CD4-positive, alpha-beta T cell treated with Interleukin-15 for 1 hour (primary cell): ENCODE measurements around the gene TMEM121.
"Not testable (repeated sequence)": the region's sequence is repeated elsewhere in the genome, so short reads cannot be mapped to it uniquely, and the experiment has no call there.

Source experiments
- DNase-seq: peaks from one replicate; pipeline ENCODE4 v3.0.0-alpha.2; 2020

Gene TMEM121

DNA sequence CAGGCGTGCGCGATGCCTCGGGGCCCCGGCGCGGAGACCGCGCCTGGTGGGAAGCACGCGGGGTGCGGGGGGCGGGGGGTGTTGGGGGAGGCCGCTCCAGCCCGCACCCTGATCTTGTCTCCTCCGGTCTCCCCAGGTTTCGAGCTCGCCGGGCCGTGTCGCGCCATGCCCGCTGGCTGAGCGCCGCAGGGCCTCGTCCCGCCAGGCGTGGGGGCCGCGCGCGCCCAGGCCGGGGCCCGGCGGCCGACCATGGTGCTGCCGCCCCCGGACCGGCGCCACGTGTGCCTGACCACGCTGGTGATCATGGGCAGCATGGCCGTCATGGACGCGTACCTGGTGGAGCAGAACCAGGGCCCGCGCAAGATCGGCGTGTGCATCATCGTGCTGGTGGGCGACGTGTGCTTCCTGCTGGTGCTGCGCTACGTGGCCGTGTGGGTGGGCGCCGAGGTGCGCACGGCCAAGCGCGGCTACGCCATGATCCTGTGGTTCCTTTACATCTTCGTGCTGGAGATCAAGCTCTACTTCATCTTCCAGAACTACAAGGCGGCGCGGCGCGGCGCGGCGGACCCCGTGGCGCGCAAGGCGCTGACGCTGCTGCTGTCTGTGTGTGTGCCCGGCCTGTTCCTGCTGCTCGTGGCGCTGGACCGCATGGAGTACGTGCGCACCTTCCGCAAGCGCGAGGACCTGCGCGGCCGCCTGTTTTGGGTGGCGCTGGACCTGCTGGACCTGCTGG, 2.4 kb downstream of the TMEM121 start:
- no peak for DNase-seq

GRCh38 chr14:105529319-105529568, 2.9 kb downstream of the TMEM121 start:
- DNase-seq = no peak

DNA sequence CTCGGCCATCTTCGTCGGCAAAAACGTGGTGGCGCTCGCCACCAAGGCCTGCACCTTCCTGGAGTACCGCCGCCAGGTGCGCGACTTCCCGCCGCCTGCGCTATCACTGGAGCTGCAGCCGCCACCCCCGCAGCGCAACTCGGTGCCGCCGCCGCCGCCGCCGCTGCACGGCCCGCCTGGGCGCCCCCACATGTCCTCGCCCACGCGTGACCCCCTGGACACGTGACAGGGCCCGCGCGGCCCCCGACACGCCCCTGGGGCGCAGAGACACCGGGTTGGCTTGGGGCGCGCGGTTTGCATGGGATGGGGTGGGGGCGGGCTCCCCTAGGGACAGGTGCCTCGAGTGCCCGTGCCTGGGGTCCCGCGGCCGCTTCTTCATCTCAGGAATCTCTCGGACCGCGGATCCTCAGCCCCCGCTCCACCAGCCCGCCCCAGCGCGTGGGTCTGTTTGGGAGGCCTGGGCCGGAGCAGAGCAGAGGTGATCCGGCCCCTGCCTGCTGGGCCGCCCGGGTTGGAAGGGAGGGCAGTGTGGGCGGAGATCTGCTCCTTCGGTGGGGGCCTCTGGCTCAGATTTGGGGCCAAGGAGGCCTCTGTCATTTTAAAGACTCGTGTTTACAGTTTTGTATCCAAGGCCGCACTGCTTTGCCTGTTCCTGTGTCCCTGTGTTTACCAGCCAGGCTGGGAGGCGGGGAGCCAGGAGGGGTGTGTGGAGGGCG, 3.3 kb downstream of the TMEM121 start:
- DNase-seq = no peak

DNA sequence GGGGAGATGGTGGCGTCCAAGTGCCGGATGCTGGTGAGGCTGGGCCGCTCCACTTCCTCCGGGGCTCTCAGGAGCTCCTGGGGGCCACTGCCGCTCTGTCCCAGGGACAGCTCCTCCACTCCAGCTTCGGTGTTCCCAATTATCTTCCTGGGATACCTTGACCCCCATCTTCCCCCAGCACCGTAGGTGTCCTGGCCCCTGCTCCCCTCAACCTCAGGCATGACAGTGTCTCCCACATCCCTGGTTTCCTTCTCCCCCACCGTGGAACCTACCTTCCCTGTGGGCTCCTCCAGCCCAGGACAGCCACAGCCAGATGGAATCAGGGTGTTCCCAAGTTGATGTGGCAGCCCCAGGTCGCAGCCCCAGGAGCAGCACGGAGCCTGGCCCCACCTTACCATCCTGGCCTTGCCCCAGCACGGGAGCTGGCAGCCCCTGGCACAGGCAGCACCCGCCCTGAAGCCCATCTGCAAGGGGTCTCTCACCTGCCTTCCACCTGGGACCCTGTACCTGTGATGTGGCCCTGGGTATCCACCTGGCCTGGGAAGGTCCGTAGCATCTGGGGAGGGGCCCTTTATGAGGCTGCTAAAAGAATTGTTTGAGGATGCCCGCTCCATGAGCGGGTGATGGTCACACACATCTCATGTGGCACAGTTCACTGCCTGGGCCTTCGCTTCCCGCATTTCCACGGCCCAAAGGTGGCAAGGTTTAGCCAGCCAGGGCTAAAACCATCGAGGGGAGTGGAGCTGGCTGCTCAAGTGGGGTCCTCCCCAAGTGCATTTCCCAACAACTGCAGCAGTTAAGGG, 4.1 kb downstream of the TMEM121 start:
- DNase-seq = no peak

- no peak for DNase-seq
Observed at GRCh38 chr14:105531088-105531893, 4.9 kb downstream of the TMEM121 start.

- DNase-seq = no peak
Observed at GRCh38 chr14:105531894-105532623, 5.7 kb downstream of the TMEM121 start.

- DNase-seq = peak; percentile 49
Observed at GRCh38 chr14:105532735-105533141, 6.4 kb downstream of the TMEM121 start.

GRCh38 chr14:105533391-105533790, 7.0 kb downstream of the TMEM121 start:
- DNase-seq = no peak

DNA sequence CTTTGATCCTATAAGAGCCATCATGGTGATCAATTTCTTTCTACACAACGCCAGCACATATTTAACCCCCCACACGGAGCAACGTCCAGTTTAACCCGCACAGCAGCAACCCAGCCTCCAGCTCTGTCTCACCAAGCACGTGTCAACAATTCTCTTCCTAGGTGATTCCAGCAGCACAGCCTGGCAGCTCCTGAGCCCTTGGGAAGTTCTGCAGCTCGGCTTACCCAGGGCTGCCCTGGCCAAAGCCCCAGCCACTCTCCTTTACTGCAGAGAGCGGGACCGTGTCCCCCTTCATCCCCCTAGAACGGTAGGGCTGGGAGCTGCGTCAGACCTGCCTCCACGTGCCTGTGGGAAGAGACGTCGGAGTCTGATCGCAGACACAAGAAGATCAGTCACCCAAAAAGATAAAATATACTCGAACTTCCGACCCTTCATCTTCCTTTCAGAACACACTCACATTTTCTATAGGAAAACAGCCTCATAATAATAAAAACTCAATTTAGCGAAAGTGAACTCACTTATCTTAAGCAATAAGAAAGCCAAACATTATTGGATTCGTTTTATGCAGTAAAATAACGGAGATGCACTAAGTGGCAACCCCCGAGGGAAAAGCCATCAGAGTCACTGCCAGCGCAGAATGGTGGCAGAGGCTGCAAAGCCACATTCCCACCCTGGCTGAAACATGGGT, 7.6 kb downstream of the TMEM121 start:
- no peak for DNase-seq

DNA sequence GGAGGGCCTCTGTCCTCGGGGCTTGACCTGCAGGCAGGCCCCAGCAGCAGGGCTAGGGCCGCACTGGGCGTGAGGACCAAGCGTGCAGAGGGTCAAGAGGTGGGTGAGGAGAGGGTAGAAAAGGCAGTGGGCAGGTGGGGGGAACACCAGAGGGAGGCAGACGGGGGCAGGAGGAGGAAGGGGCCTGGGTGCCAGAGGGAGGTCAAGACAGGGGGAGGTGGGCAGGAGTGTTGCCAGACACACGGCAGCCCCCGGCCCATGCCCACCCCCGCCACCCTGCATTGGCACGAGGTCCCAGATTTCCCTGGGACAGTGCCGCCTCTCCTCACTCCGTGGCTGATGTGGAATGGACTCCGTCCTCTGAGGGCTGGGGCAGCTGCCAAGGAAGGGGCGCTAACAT, 8.2 kb downstream of the TMEM121 start:
- DNase-seq = no peak

- no peak for DNase-seq
Observed at GRCh38 chr14:105536051-105536450, 9.7 kb downstream of the TMEM121 start.

- DNase-seq = no peak
Observed at GRCh38 chr14:105536691-105537579, 10.6 kb downstream of the TMEM121 start.

DNA sequence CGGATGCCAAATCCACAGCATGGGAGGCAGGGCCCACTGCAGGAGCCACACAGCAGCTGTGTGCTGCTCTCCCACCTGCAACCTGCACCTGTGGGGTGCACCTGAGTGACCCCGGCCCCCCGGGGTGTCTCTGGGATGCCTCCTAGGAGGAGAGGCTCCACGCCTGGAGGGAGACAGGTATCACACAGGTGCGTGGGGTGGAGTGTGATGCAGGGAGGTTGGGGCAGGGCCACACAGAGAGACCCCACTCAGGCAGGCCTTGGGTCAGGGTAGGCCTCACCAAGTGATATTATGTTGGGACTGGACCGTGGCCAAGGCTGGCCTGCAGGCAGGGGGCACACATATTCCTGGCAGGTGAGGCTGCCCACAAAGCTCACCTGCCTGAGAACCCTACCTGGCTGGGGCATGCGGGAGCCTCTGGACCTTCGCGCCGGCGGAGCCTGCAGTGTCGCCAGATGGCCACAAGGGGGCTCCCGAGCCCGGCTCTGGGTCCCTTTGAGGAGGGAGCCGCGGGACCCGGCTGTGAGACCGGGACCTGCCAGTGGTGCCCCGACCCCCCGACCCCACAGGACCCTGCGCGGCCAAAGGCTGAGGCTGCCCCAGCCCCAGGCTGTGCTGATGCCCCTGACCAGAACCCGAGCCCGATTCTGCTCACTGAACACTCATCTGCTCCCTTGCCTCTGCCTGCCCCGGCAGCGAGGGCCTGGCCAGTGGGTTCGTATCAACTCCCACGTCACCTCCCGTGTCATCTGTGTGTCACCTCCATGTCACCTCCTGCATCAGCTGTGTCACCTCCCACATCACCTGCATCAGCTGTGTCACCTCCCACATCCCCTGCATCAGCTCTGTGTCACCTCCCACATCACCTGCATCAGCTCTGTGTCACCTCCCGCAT, 11.4 kb downstream of the TMEM121 start:
- peak; percentile 59 for DNase-seq

DNA sequence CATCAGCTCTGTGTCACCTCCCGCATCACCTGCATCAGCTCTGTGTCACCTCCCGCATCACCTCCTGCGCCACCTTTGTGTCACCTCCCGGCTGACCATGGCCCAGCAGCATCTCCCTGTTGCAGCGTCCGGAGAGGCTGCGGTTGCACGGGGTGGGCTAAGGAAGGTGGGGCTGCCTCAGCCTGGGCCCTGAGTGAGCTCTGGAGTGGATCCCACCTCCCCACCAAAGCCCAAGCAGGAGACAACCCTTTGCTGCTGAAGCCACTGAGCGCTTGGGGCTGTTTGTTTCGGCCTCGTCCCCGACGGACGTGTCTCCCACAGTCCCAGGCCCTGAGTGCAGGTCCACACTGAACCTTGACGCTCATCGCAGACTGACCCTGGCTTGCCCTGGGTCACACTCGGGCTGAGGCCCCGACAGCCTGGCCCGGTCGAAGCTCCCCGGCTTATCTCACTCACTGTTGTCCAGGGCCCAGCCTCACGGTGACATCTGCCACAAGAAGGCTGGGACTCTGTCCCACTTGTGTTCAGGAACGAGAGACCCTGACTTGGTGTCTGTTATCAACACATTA, 12.2 kb downstream of the TMEM121 start:
- no peak for DNase-seq

DNA sequence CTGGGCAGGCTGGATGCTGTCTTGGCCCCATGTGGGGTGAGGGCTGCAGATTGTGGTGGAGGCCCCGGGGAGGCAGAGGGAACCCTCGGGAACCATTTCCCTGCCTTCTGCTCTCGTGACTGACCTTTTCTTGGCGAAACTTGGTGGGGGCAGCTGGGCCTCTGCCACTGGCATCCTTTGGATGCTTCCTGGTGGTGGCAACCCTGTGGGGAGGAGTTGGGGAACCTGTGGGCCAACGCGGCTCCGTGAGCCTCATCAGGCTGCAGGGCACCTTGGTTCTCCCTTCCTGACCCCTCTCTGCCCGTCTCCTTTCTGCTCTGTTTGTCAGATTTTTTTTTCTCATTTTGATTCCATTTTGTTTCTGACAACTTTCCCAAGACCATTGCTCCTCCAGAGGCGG, 14.4 kb downstream of the TMEM121 start:
- DNase-seq = no peak

- no peak for DNase-seq
Observed at GRCh38 chr14:105541218-105541875, 15.0 kb downstream of the TMEM121 start.

- not testable (repeated sequence) for DNase-seq
Observed at GRCh38 chr14:105545676-105546075, 19.3 kb downstream of the TMEM121 start.

- DNase-seq = not testable (repeated sequence)
Observed at GRCh38 chr14:105546410-105546809, 20.0 kb downstream of the TMEM121 start.

DNA sequence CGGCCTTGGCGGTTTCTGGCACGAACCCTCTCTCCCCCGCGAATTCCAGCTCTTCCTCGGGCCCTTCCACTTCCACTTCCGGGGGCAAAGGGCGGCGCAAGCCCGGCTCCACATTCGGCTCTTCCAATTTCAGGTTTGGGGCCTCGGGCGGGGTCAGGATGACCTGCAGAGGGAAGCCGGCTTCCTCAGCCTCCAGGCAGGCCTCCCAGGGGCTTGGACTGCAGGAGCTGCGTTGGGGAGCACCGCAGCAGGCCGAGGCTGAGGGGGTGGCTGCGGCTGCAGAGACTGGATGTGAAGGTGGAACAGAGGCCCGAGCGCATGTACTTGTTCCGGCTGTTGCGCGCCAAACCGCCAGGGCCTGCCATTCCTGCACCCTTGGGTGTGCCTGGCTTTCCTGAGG, 20.7 kb downstream of the TMEM121 start:
- DNase-seq = not testable (repeated sequence)
